HG03064 (cell line): Measurements from ENCODE around the gene DARS2.

Experiments used
- ATAC-seq: cut with Tn5 transposase; IDR thresholded peaks from one replicate; pipeline ENCODE4 v1.9.1; 2021; ENCODE audit warnings: low read depth; ENCODE audit not compliant: unreplicated experiment

DARS2 gene

DNA sequence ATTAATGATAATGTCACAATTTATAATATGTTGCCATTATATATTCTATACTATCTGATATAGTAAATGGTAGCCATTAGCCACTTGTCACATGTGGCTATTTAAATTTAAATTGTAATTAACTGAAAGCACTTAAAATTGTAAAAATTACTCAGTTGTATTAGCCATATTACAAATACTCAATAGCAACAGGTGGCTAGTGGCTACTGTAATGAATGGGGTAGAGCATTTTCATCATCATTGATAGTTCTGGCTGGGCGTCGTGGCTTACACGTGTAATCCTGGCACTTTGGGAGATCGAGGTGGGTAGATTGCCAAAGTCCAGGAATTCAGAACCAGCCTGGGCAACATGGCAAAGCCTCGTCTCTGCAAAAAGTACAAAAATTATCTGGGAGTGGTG is 60.2 kb downstream of the DARS2 start:
- no peak for ATAC-seq

DNA sequence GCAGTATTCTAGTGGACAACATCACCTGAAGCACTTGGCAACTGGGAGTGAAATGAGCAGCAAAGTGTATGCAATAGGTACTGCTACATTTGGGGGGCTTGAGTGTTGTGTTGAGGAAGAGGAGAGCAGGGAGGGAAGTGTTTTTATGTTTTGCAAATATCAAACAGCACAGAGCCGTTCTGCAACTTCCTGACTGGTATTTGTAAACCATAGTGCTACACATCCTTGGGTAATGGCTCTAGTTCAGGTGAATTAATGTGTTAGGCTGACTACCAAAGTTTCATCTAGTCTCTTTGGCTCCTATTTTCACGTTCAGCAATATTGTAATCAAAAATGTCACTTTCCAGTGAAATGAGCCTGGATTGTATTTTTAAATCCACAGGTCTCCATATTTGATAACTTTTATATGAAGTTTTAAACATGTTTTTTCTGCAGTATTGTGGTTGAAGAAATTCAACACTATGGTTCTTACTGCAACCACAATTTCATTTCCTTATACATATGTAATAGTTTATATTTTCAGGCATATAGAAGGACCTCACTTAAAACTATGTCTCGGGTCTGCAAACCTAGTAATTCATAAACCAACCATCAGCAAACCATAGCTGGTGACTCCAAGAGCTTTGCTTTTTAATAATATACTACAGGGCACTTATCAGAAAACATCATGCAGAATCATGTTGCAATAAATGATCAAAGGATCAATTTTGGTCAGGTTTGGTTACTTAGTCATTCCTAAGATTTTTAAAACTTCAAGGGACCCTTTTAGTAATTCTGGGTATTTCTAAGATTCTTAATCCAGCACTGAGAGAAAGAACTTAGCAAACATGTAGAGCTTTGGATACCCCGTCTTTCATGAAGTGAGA is 62.5 kb downstream of the DARS2 start:
- no peak for ATAC-seq

DNA sequence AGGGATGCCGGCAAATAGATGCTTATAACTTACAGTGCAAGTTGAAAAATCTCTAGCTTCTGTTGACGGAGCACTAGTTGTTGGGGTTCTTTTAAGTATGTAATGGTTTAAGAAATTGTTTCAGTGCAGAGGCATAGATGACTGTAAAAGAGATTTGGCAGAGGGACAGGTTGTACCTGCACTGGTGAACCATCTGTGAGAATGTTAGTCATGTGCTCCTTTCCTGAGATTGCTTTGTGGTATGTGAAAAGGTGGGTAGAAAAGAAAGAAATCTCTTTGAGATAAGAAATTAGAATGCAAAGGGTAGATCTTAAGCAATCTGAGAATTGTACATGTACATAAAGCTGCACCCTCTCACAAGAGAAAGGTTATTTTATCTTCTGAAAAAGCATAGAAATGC is 63.2 kb downstream of the DARS2 start:
- no peak for ATAC-seq

DNA sequence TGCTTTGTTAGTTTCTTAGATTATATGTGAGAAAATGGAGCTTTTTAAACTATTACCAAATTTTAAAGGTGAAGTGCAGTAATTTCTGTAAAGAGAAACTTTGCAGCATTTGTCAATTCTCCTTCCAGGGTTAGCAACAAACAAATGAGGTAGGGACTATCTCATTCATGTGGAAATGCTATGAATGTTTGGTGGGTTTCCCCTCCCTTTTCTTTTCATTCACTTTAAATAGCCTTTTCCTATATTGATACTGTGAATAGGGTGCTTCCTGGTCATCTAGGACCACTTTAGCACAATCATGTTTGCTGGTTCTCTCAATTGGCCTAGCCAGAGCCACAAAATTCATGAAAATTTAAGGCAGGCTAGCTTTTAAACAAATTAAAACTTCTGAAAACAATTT is 64.3 kb downstream of the DARS2 start:
- no peak for ATAC-seq

DNA sequence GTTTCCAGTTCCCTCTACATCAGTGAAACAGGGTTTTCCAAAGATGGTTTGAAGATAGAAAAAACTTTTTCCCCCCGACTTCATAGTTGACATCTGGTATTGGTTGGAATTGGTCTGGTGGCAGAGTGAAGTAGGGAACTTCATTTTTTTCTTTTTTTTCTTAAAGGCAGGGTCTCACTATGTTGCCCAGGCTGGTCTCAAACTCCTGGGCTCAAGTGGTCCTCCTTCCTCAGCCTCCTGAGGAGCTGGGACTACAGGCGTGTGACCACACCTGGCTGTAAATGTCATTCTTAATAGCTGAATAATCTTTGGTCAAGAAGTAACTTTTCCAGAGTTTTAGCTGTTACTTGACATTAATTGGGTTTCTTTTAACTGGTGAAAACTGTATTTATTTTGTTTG is 65.4 kb downstream of the DARS2 start:
- no peak for ATAC-seq

DNA sequence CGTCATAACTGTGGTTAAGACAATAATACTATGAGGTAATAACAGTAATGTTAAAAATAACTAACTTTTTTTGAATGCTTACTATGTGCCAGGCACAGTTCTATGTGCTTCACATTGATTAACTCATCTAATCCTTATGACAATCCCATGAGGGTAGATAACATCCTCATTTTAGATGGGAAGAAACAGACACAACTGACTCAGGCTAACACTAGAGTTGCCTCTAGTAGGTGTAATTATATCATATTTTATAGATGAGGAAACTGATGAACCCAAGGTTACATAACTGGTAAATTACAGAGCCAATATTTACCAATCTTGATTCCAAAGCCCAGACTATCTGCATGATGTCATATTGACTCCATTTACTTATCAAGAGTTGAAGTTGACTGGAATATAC is 69.1 kb downstream of the DARS2 start:
- no peak for ATAC-seq

DNA sequence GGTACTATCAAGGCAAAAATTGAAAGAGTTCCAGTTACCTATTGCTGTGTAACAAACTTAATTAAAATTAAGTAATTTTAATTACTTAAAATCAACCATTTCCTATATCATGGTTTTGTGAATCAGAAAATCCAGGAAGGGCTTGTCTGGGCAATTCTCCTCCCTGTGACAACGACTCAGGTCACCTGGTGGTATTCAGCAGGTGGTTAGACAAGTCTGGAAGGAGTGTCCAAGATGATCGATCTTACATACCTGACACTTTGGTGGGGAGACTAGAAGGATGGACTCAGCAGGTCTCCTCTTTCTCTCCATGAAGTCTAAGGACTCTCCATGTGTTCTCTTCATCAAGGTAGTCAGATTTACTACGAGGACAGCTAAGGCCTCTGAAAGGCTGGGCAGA is 69.7 kb downstream of the DARS2 start:
- no peak for ATAC-seq

DNA sequence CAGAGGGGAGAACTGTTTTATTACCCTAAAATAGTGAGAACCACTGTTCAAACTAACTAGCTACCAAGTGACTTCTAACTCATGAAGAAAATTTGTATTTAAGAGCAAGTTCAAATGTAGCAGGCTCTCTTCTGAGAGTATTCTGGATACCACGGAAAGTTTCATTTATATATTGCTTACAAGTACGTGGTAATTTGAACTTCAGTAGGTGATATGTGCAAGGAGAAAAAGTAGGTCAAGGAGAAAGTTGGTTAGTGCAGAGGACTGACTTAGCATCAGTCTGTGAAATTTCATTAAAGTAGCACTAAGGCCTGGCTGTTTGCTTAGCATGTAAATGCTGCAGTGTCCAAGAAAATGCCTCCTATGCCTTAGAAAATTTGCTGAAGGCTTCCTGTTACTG is 76.0 kb downstream of the DARS2 start:
- ATAC-seq, result no peak

DNA sequence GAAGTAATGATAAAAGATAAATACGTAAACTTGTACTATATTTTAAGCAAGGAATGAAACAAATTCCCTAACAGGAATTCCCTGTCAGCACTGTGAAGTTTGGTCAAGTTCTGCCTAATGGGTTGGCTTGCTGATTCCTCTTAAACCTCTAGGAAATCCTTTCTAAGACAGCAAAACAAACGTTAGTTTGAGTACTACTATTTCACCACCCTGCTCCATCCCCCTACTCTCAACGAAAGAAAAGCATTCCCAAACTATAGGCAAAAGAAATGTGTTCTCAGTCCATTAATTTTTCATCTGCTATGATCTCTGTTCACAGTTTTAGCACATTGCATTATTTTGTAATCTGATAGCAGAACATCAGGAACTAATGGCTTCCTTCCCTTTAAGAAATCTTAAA is 76.5 kb downstream of the DARS2 start:
- no peak for ATAC-seq

DNA sequence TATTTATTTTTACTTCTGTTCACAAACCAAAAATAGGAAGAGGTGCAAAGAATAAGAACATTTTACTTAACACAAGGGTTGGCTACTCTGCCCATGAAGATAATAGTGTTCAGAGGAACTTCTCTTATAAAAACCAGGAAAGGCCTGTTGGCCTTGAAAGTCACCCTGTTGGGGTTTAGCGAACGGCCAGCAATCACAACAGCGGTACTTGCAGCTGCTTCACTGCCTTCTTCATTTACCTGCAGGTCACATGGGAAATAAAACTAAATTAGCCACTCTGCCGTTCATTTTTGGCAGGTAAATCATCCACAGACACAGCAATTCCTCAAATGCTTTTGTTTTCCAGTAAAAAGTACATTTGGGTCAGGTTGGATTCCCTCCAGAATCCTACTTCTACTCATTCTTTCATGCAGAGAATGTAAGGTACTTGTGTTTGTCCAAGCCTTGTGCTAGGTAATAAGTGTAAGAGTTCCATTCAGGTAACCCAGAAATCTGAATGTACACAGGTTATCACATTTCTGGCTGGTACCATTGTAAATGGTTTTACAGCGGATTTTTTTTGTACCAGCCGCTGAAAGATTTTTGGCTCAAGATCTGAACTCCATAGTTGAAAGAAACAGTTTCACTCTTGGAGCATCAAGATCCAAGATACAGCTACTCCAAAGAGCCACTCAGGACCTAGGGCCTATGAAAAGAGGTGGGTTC is 79.5 kb downstream of the DARS2 start:
- no peak for ATAC-seq
